ENCODE results near the gene CTDSP2. TPM values are rescaled to one million over a fixed set of nuclear protein-coding genes. Genes with fewer than 3 reads are reported as not detected.

CTDSP2 gene
- total RNA-seq, 1 donor from 2014 or later: 83.2 TPM

DNA sequence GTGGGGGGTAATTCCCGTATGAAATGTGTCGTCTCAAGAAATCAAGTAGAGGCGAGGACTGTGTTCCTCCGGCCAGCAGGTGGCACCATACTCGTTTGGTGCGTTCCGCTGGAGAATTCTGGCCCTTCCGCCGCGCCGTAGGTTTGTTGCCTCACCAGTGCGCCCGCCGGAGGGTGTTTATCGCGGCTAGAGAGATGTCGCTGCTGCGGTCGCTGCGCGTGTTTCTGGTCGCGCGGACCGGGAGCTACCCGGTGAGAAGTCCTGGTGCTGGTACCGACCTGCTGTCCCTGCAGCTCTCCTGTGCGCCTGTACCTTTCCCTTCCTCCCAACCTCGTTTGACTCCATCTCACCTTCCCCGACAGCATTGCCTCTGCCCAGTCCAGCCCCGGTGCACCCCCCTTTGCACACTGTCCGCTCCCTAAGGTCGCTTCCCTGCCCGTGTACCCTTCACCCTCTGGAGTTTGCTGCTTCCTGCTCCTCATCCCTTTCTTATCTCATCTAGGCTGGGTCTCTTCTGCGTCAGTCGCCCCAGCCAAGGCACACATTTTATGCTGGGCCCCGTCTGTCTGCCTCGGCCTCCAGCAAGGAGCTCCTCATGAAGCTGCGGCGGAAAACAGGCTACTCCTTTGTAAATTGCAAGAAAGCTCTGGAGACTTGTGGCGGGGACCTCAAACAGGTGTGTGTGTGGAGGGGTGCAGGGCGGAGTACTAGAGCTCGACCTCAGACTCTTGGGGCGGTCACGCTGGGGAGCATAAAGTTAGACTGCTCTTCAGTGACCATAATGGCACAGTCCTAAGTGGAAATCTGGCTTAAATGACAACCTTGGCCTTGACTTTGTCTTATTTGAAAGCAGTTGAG is 63.7 kb downstream of the CTDSP2 start, which contains the start of gene TSFM:
TSS of gene TSFM (plus strand) at position 180 of the 858 bp plus-strand sequence. CDS start at position 195, 15 bp downstream.
- Mint-ChIP-seq H3K4me3 (peak within 1 kb of the TSS; percentile 100), H3K27ac (ENCODE audit: unreplicated experiment) (peak within 1 kb of the TSS; percentile 99), H3K4me1 (peaks cover 16% of the 10 kb centered on the region), H3K27me3 (ENCODE audit: low read depth) (no peaks in the 10 kb centered on the region), H3K9me3 (no peaks in the 10 kb centered on the region), H3K36me3 (ENCODE audit: low read depth) (peaks cover 7% of the 10 kb centered on the region)
- DNase-seq (ENCODE audit: low read depth, low spot score): peak; percentile 99
- peak; percentile 96 for TF ChIP-seq CTCF (conservative IDR thresholded peaks at IDR 0.05)

DNA sequence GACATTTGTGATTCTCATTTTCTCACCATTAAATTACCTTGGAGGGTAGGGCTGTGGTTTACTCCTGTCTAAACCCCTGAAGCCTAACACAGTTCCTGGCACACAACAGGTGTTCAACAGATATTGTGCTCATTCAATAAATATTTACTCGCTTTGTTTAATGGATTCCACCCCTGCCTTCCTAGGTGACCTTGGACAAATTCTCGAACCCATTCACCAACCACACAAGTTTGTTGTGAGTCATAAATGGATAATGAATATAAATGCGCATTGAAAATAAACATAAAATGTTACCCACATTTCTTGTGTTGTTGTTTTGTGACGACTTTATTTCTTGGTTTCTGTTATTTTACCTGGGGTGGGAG is 64.3 kb downstream of the CTDSP2 start:
- TF ChIP-seq CTCF (conservative IDR thresholded peaks at IDR 0.05): no peak
- DNase-seq (ENCODE audit: low read depth, low spot score): no peak
- Mint-ChIP-seq H3K4me1 (peaks cover 16% of the 10 kb centered on the region), H3K27me3 (ENCODE audit: low read depth) (no peaks in the 10 kb centered on the region), H3K4me3 (peak overlapping the region; percentile 100), H3K9me3 (no peaks in the 10 kb centered on the region), H3K36me3 (ENCODE audit: low read depth) (peaks cover 7% of the 10 kb centered on the region), H3K27ac (ENCODE audit: unreplicated experiment) (no peak overlapping the region)

DNA sequence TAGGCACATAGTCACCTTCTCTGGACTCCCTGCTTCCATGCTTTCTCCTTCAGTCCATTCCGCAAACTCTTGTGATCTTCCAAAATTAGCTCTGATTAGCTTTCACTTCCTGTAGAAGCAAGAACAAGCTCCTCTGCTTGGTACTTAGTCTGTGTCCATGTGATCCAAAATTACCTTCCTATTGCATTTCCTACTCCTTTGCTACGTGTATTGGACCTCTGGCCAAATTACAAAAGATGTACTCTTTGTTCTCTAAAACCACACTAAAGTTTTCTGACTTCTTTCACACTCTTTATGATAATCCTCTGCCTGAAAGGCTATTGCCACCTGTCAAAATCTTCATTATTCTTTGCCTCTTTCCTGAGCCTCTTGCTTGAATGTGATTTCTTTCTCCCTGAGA is 64.7 kb downstream of the CTDSP2 start:
- Mint-ChIP-seq H3K4me3 (peak overlapping the region; percentile 18), H3K9me3 (no peaks in the 10 kb centered on the region), H3K27ac (ENCODE audit: unreplicated experiment) (no peak overlapping the region), H3K4me1 (peaks cover 16% of the 10 kb centered on the region), H3K27me3 (ENCODE audit: low read depth) (no peaks in the 10 kb centered on the region), H3K36me3 (ENCODE audit: low read depth) (peaks cover 7% of the 10 kb centered on the region)
- TF ChIP-seq CTCF (conservative IDR thresholded peaks at IDR 0.05): no peak
- DNase-seq (ENCODE audit: low read depth, low spot score): no peak

DNA sequence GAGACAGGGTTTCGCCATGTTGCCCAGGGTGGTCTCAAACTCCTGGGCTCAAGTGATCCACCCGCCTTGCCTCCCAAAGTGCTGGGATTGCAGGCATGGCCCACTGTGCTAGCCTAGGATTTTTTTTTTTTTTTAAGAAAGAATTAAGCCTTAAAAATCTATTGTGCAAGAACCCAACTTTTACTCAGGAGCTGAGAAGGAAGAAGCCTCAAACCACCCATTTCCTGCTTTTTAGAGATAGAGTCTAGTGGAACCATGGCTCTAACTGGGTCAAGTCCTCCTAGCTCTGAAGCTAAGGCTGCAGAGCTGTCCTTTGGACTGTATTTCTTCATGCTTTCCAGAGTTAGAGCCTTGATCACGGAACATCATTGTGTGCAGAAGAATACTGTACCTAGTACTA is 65.3 kb downstream of the CTDSP2 start:
- H3K4me3 Mint-ChIP-seq: no peak overlapping the region
- DNase-seq (ENCODE audit: low read depth, low spot score): no peak
- H3K27me3 Mint-ChIP-seq (ENCODE audit: low read depth): no peaks in the 10 kb centered on the region
- H3K27ac Mint-ChIP-seq (ENCODE audit: unreplicated experiment): no peak overlapping the region
- no peak for TF ChIP-seq CTCF (conservative IDR thresholded peaks at IDR 0.05)
- H3K36me3 Mint-ChIP-seq (ENCODE audit: low read depth): peaks cover 7% of the 10 kb centered on the region
- H3K4me1 Mint-ChIP-seq: peaks cover 16% of the 10 kb centered on the region
- no peaks in the 10 kb centered on the region for H3K9me3 Mint-ChIP-seq

DNA sequence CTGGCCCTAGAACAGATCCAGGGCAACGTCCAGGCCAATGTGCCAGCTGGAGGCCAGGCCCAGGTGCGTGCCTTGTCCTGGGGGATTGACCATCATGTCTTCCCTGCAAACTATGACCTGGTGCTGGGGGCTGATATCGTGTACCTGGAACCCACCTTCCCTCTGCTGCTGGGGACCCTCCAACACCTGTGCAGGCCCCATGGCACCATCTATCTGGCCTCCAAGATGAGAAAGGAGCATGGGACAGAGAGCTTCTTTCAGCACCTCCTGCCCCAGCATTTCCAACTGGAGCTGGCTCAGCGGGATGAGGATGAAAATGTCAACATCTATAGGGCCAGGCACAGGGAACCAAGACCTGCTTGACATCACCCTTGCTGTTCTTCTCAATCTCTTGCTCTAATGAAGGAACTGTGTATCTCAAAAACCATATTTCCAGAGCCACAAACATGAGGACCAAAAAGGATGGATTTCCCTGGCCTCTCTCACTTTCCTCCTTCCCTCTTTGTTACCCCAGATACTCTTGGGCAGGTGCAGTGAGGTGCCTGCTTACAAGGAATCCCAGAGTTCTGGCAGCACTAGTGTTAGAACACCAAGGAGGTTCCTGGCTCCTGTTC is 66.1 kb downstream of the CTDSP2 start:
- H3K27me3 Mint-ChIP-seq (ENCODE audit: low read depth): no peaks in the 10 kb centered on the region
- no peak overlapping the region for H3K27ac Mint-ChIP-seq (ENCODE audit: unreplicated experiment)
- peak overlapping the region; percentile 47 for H3K4me3 Mint-ChIP-seq
- H3K9me3 Mint-ChIP-seq: no peaks in the 10 kb centered on the region
- TF ChIP-seq CTCF (conservative IDR thresholded peaks at IDR 0.05): no peak
- H3K4me1 Mint-ChIP-seq: peaks cover 20% of the 10 kb centered on the region
- H3K36me3 Mint-ChIP-seq (ENCODE audit: low read depth): peaks cover 11% of the 10 kb centered on the region
- DNase-seq (ENCODE audit: low read depth, low spot score): no peak

Measured in neural crest cell (in vitro differentiated cells).